NCI-H2029 (cell line): ENCODE data around the gene DAB2IP.

Source experiments
- DNase-seq: peaks from one replicate; lab custom pipeline; 2025; lab: John Stamatoyannopoulos, UW

The DAB2IP gene

DNA sequence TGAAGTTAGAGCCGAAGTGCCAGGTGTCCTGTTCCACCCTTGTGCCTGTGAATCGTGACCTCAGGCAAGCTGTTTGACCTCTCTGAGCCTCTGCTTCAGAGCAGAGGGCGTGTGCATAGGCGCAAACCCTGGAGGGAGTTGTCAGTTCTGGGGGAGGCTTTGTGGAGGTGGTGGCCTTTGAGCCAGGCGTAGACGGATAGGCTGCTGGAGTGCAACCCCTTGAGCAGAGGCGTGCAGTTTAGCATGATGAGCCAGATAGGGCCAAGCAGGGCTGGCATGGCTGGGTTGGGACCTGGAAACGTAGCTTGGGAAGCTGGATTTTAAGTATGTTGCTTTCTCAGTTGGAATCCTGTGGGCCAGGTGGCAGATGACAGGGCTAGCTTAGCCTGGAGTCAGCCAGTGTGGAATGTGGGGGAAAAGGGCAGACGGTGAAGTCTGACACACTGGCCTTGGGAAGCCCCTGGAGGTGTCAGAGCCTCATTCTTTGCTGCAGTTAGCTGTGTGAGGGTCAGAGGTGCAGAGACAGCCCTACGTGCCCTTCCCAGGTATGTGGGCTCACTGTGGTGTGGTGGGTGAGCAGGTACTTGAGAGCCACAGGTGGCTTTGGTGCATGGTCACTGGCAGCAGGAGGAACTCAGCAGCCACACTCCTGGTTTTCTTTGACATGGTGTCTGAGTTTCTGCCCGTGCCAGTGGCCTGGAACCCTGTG lies 93.4 kb downstream of the DAB2IP start:
- DNase-seq, result no peak

DNA sequence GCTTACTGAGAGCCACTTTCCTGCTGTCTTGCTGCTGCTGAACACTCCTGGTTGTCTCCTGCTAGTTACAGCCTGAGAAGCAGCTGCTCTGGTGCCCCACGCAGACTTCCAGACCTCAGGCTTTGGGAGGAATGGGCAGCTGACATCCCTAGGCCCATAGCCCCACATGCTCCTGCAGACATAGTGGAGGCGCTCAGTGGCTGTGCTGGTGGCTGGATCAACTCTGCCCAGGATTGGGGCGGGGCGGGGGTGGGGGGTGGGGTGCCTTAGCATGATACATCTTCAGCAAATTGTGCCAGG lies 93.9 kb downstream of the DAB2IP start:
- no peak for DNase-seq

GRCh38 chr9:121746411-121746810 lies 95.0 kb downstream of the DAB2IP start:
- no peak for DNase-seq

- no peak for DNase-seq
Measured at GRCh38 chr9:121746866-121747265, 95.4 kb downstream of the DAB2IP start.

DNA sequence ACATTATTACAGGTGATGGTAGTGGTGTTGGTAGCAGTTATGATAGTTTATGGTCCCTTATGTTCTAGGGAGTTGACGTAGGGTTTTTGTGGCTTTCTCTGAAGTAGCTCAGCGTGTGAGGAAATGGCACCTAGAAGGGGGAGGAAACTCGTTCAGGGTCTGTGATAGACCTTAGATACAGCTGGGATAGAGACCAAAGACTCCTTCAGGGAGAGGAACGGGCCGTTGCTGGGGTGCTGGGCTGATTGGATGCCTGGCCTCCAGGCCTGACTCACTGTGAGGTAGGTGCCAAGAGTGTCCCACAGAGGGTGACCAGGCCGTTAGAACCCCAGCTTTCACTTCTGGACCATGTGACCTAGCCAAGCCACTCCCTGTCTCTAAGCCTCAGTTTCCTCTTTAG lies 96.6 kb downstream of the DAB2IP start:
- DNase-seq, result no peak

GRCh38 chr9:121748727-121749423 lies 97.4 kb downstream of the DAB2IP start:
- DNase-seq, result no peak

GRCh38 chr9:121749614-121750013 lies 98.2 kb downstream of the DAB2IP start:
- no peak for DNase-seq

- no peak for DNase-seq
Measured at GRCh38 chr9:121750259-121750714, 98.9 kb downstream of the DAB2IP start.

- DNase-seq, result no peak
Measured at GRCh38 chr9:121750715-121751623, 99.5 kb downstream of the DAB2IP start.

DNA sequence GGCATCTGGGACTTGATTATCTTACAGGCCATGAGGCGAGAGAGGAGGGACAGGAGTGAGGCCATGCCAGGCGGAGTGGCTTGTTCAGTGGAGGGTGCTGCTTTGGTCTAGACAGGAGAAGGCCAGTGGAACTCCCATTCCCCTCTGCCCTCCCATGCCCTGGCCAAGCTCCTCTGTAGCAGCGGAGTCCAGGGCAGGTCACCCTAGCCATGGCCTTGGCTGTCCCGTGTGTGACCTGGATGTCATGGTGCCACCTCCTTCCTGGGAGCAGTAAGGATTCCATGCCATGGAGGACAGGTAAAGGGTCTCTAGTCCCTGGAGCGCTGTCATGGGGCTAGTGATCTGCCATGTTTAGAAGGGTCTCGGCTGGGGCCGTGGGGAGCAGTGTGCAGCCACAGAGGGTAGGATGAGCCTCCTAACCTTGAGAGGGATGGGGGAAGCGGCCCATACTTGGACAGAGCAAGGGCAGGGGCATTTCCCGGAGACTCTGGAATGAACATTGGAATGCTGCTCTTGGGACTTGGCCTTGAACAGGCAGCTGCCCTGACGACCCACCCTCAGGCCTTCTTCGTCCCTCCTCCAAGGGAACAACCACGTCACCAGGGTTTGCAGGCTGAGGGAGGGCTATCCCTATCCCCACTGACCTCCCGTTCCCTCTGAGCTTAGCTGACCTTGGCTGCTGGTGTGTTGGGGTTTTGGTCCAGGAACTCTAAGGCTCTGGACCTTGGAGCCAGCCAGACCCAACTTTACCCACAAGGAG lies 100.4 kb downstream of the DAB2IP start:
- no peak for DNase-seq

- DNase-seq, result no peak
Measured at GRCh38 chr9:121752929-121753328, 101.5 kb downstream of the DAB2IP start.

- DNase-seq, result no peak
Measured at GRCh38 chr9:121753802-121754654, 102.6 kb downstream of the DAB2IP start.

- no peak for DNase-seq
Measured at GRCh38 chr9:121754655-121755436, 103.4 kb downstream of the DAB2IP start.

DNA sequence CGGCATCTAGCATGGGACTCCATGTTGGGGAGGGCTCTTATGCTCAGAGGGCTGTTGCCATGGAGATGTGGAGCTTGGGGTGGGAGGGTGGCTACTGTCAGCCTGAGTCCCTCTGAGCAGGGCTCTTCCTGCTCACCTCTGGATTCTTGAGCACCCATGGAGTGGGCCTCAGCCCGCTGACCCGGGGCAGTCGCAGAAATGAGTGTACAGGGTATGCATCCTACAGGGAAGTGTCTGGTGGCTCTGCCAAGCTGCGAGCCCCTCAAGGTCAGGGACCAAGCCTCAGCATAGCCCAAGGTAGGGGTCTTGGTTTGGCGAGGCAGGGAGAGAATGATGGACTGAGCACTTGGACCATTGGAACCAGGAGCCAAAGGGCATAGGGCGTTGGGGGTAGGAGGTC lies 104.1 kb downstream of the DAB2IP start:
- no peak for DNase-seq

GRCh38 chr9:121756474-121757280 lies 105.2 kb downstream of the DAB2IP start:
- no peak for DNase-seq

DNA sequence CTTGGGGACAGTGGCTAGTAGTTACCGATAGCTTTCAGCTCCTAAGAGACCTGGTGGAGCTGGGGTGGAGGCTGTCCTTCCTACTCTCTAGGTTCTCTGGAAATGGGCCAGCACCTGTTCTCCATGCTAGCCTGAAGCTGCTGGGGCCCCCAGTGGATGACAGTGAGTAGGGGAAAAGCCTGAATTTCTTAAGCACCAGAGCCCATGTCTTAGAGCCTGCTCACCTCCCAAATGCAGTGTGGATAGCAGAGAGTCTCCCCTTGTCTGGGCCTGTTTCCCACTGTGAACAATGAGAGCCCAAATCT lies 105.8 kb downstream of the DAB2IP start:
- no peak for DNase-seq

GRCh38 chr9:121758693-121759092 lies 107.3 kb downstream of the DAB2IP start:
- no peak for DNase-seq

DNA sequence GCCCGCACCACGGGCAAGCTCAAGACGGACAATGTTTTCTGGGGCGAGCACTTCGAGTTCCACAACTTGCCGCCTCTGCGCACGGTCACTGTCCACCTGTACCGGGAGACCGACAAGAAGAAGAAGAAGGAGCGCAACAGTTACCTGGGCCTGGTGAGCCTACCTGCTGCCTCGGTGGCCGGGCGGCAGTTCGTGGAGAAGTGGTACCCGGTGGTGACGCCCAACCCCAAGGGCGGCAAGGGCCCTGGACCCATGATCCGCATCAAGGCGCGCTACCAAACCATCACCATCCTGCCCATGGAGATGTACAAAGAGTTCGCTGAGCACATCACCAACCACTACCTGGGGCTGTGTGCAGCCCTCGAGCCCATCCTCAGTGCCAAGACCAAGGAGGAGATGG lies 108.6 kb downstream of the DAB2IP start:
- no peak for DNase-seq

DNA sequence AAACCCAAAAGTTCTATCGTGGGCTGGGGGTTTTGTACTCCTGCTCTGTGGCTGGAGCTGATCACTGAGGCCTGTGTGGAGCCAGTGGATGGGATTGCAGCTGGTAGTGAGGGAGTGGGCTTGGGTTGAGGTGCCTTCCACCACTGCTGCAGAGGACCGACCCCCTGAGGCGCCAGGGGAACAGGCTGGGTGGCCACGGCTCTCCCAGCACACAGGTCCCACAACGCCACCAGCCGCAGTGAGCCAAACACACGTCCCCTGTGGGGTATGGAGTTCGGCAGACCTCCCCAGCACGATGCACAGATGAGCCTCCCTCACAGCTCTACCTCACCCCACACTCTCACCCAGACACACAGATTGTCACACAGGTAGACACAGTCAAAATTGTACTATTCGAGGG lies 109.1 kb downstream of the DAB2IP start:
- DNase-seq, result no peak

DNA sequence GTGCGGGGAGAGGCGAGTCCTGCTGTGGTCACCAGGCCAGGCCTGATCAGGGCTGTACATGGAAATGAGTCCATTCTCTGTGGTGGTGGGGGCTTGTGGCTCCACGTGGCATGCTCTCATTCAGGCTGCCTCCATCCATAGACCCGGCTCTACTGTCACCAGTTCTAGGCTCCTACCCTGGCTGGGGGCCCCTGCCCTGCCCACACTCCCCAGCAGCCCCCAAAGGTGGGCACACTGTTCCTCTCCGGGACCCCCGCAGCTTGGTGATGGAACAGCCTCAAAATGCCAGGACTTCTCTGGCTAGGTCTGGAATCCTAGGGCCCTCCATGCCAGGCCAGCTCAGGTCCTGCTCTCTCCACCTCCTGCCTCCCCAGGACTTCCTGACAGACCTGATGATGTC lies 111.7 kb downstream of the DAB2IP start:
- DNase-seq, result no peak
